ENCODE measurements around the gene ADRB2.

- TF ChIP-seq CTCF (IDR thresholded peaks at IDR 0.05) = no peak
- no peak for TF ChIP-seq POLR2AphosphoS5 (IDR thresholded peaks at IDR 0.05)
These were observed 40.0 kb upstream of the ADRB2 start for GRCh38 chr5:148786456-148786855.

Data from stomach (tissue), 4 donors.